Spleen (tissue), 11 donors: ENCODE measurements around the gene COL25A1. TPM values are rescaled to one million over a fixed set of nuclear protein-coding genes. Genes with fewer than 3 reads are reported as not detected.

ENCODE experiments used
- DNase-seq: peaks from one replicate; pipeline ENCODE4 v3.0.0-alpha.2; 2020
- H3K27ac ChIP-seq, 8 donors: fragments of 200-600 bp; sonication (generic) in 7 of 8; 1 replicate in 4 of 8; 2 replicates in 4 of 8; pipeline versions ENCODE4 v1.5.0 to v1.8.0; 2016 to 2021; ENCODE audit warnings: inconsistent platforms in 4 of 8, mild to moderate bottlenecking in 4 of 8, moderate library complexity in 1 of 8
- H3K27me3 ChIP-seq, 7 donors: fragments of 200-600 bp; sonication (generic) in 6 of 7; replicated peaks in 1 of 7; 1 replicate in 4 of 7; 2 replicates in 3 of 7; pipeline versions ENCODE4 v1.5.0 to v1.8.0; 2016 to 2021; ENCODE audit warnings: inconsistent platforms in 3 of 7, mild to moderate bottlenecking in 1 of 7
- H3K36me3 ChIP-seq, 6 donors: fragments of 200-600 bp; sonication (generic) in 5 of 6; 1 replicate in 4 of 6; 2 replicates in 2 of 6; pipeline versions ENCODE4 v1.5.0 to v1.8.0; 2016 to 2021; ENCODE audit warnings: inconsistent platforms in 2 of 6
- H3K4me1 ChIP-seq, 6 donors: fragments of 200-600 bp; sonication (generic) in 5 of 6; 1 replicate in 3 of 6; 2 replicates in 3 of 6; pipeline versions ENCODE4 v1.5.0 to v1.8.0; 2016 to 2021; ENCODE audit warnings: inconsistent platforms in 3 of 6
- H3K4me3 ChIP-seq, 8 donors: fragments of 200-600 bp; sonication (generic) in 7 of 8; 1 replicate in 4 of 8; 2 replicates in 4 of 8; pipeline versions ENCODE4 v1.5.0 to v1.8.0; 2016 to 2021; ENCODE audit warnings: inconsistent platforms in 4 of 8, mild to moderate bottlenecking in 4 of 8, moderate library complexity in 2 of 8
- H3K9me3 ChIP-seq, 8 donors: fragments of 200-600 bp; sonication (generic) in 7 of 8; 1 replicate in 4 of 8; 2 replicates in 4 of 8; pipeline versions ENCODE4 v1.5.0 to v1.8.0; 2016 to 2021; ENCODE audit warnings: inconsistent platforms in 4 of 8
- CTCF ChIP-seq, 11 experiments: fragments of 200-600 bp in 7 of 11; fragments of 450-650 bp in 4 of 11; sonication (generic) in 4 of 11; IDR thresholded peaks in 8 of 11; conservative IDR thresholded peaks in 3 of 11; 1 replicate in 7 of 11; 2 replicates in 4 of 11; pipeline versions ENCODE4 v1.4.0 to v1.8.0; 2016 to 2021; ENCODE audit warnings: antibody characterized with exemption in 11 of 11, inconsistent platforms in 4 of 11, mild to moderate bottlenecking in 1 of 11
- POLR2A ChIP-seq, 3 donors: fragments of 450-650 bp; IDR thresholded peaks; one replicate each; pipeline ENCODE4 v1.5.1; 2017; ENCODE audit warnings: antibody characterized with exemption in 3 of 3, mild to moderate bottlenecking in 1 of 3
- POLR2AphosphoS5 ChIP-seq, 3 donors: sonication (generic); formaldehyde crosslinking; IDR thresholded peaks; one replicate each; pipeline ENCODE4 v1.5.1; 2017; ENCODE audit warnings: antibody characterized with exemption in 3 of 3
- WGBS, 5 donors: extraction: QIAGEN DNeasy Blood & Tissue Kit in 3 of 5; methylation state at CpG; one replicate each; pipeline versions ENCODE4 v1.1.5 to v1.1.7; 2013 to 2018; 5-methylcytosine and 5-hydroxymethylcytosine counted together
- intact Hi-C: fragments of 100-400 bp; cut with DNase I; formaldehyde crosslinking; loops from one replicate; pipeline ENCODE4 v1.15.0; 2023; ENCODE audit warnings: low total_unique reads
- polyA plus RNA-seq, 3 donors: library from polyadenylated mRNA; stranded (reverse); fragments of 200-250 nt; gene quantifications; one replicate each; pipeline ENCODE4 v1.2.1, GENCODE V29; 2013
- total RNA-seq, 7 donors: library from RNA; depleted of rRNA in 3 of 7; stranded (reverse); fragments of >200 nt in 3 of 7; fragmentation: NEBNext Ultra II Directional in 4 of 7; extraction: Animal tissue kit (Norgen Biotek cat#: 25700) in 4 of 7; gene quantifications; one replicate each; pipeline versions ENCODE4 v1.1.0 to v1.2.1, GENCODE V29; 2016 to 2021
- donor health status: healthy with polysubstance abuse.
- donor health status: DM: no; HTN: no; CAD: no; lungs with moderate emphysema.
- donor health status: DM: no; HTN: no; CAD: no.
- donor health status: Bipolar disorder and iron deficiency.
- donor health status: healthy.
- donor health status: DM: no; HTN: no; CAD: no.
- donor health status: DM: yes; HTN: yes; CAD: no.

The COL25A1 gene
- total and polyA plus RNA-seq, 10 donors: 0.06 to 1.9 (median 0.57) TPM; not detected in 1

- no peaks in the 10 kb centered on the region for H3K36me3 ChIP-seq
- no peaks in the 10 kb centered on the region for H3K4me1 ChIP-seq
- no peak overlapping the region for H3K27ac ChIP-seq
- H3K27me3 ChIP-seq: peaks cover 0 to 7% (median 0%) of the 10 kb centered on the region in 7 donors
- WGBS, 5 donors: 82 to 95% (median 91%) methylated on average over 3 of the region's 3 CpGs
- no peak overlapping the region for H3K4me3 ChIP-seq
- no peak for DNase-seq
- H3K9me3 ChIP-seq: no peaks in the 10 kb centered on the region
- intact Hi-C loops: no loop called here
- TF ChIP-seq CTCF (IDR thresholded peaks at IDR 0.05 in 8 of 11, conservative IDR thresholded peaks at IDR 0.05 in 3 of 11) (no peak), POLR2AphosphoS5 (IDR thresholded peaks at IDR 0.05) (no peak), POLR2A (IDR thresholded peaks at IDR 0.05) (no peak)
Observed at GRCh38 chr4:108813261-108813660, 489.2 kb downstream of the COL25A1 start.

GRCh38 chr4:108811486-108811885, 491.0 kb downstream of the COL25A1 start:
- DNase-seq: no peak
- Histone ChIP-seq H3K36me3 (no peaks in the 10 kb centered on the region), H3K27me3 (peaks cover 0 to 7% (median 0%) of the 10 kb centered on the region in 7 donors), H3K4me1 (no peaks in the 10 kb centered on the region), H3K27ac (no peak overlapping the region), H3K9me3 (no peaks in the 10 kb centered on the region), H3K4me3 (no peak overlapping the region)
- 63 to 76% (median 66%) methylated on average over 1 of the region's 1 CpG for WGBS, 5 donors
- intact Hi-C loops: no loop called here
- TF ChIP-seq POLR2A (IDR thresholded peaks at IDR 0.05): no peak
- TF ChIP-seq POLR2AphosphoS5 (IDR thresholded peaks at IDR 0.05): no peak
- TF ChIP-seq CTCF (IDR thresholded peaks at IDR 0.05 in 8 of 11, conservative IDR thresholded peaks at IDR 0.05 in 3 of 11): no peak

- H3K27me3 ChIP-seq: peaks cover 0 to 2% (median 0%) of the 10 kb centered on the region in 7 donors
- no peak for TF ChIP-seq CTCF (IDR thresholded peaks at IDR 0.05 in 8 of 11, conservative IDR thresholded peaks at IDR 0.05 in 3 of 11)
- TF ChIP-seq POLR2A (IDR thresholded peaks at IDR 0.05): no peak
- TF ChIP-seq POLR2AphosphoS5 (IDR thresholded peaks at IDR 0.05): no peak
- intact Hi-C loops: no loop called here
- H3K27ac ChIP-seq: no peak overlapping the region
- no peaks in the 10 kb centered on the region for H3K9me3 ChIP-seq
- H3K36me3 ChIP-seq: no peaks in the 10 kb centered on the region
- H3K4me1 ChIP-seq: no peaks in the 10 kb centered on the region
- 78 to 88% (median 82%) methylated on average over 1 of the region's 1 CpG for WGBS, 5 donors
- no peak for DNase-seq
- H3K4me3 ChIP-seq: no peak overlapping the region
Observed at GRCh38 chr4:108810087-108810486, 492.4 kb downstream of the COL25A1 start.

- WGBS, 5 donors: 85 to 88% (median 88%) methylated on average over 5 of the region's 5 CpGs
- intact Hi-C loops: no loop called here
- no peak overlapping the region for H3K27ac ChIP-seq
- no peak for DNase-seq
- H3K36me3 ChIP-seq: no peaks in the 10 kb centered on the region
- TF ChIP-seq CTCF (IDR thresholded peaks at IDR 0.05 in 8 of 11, conservative IDR thresholded peaks at IDR 0.05 in 3 of 11): no peak
- no peak for TF ChIP-seq POLR2A (IDR thresholded peaks at IDR 0.05)
- TF ChIP-seq POLR2AphosphoS5 (IDR thresholded peaks at IDR 0.05): no peak
- H3K4me3 ChIP-seq: no peak overlapping the region
- no peaks in the 10 kb centered on the region for H3K9me3 ChIP-seq
- no peaks in the 10 kb centered on the region for H3K4me1 ChIP-seq
- H3K27me3 ChIP-seq: peaks cover 0 to 2% (median 0%) of the 10 kb centered on the region in 7 donors
Observed at GRCh38 chr4:108804648-108805273, 497.7 kb downstream of the COL25A1 start.
